ENCODE measurements around the gene APOA4. TPM values are rescaled to one million over a fixed set of nuclear protein-coding genes. Genes with fewer than 3 reads are reported as not detected.
"Not testable (repeated sequence)": the region's sequence is repeated elsewhere in the genome, so short reads cannot be mapped to it uniquely, and the experiment has no call there.

The APOA4 gene
- total RNA-seq, 1 experiment from 2014 or later, result 3.3 TPM

DNA sequence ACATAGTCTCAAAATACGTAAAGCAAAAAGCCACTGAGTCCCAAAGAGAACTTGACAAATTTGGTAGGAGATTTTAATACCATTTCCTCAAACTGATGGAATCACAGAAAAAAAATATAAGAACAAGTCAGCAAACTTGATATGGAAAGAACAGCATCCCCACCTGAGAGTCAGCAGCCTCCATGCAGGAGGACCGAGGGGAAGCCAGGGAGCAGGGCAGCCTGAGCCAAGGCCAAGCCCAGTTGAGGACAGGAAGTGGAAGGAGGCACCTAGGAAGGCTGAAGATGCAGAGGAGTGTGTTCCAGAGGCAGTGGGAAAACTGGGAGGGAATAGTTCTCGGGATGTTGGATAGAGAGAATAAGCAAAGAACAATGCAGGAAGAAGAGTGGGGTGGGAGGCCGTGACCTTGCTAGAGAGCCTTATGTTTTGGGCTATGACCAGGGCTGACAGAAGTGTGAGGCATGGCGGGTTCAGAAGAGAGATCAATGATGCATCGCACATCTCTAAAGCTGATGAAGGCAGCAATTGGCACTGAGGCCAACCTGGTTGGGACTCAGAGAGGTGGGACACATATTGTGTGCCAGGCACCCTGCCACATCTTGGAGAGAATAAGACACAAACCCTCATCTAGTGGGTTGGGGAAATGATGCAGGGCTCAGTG is 15.4 kb downstream of the APOA4 start:
- peaks cover 62% of the 10 kb centered on the region for H3K4me1 ChIP-seq
- H3K9me3 Mint-ChIP-seq (ENCODE audit: unreplicated experiment), result peaks cover 12% of the 10 kb centered on the region
- POLR2A ChIA-PET, result interaction anchor here (0.6 to 1.5 kb wide), 8 partner anchors 19 to 366 kb away, joined by 3 to 11 read pairs (median 4); partner anchors contain the start of genes APOA1, APOC3 and ZPR1
- DNase-seq, result no peak
- no peak overlapping the region for H3K4me3 ChIP-seq (ENCODE audit: low read depth, low read length)
- H3K36me3 ChIP-seq (ENCODE audit: control insufficient read depth, insufficient read depth, low read length), result no peaks in the 10 kb centered on the region
- peak overlapping the region; percentile 98 for H3K27ac Mint-ChIP-seq (ENCODE audit: unreplicated experiment)
- H3K4me3 Mint-ChIP-seq (ENCODE audit: unreplicated experiment), result peak overlapping the region; percentile 67
- peaks cover 23% of the 10 kb centered on the region for H3K36me3 Mint-ChIP-seq (ENCODE audit: insufficient read depth, unreplicated experiment)
- TF ChIP-seq, protein P1, sequence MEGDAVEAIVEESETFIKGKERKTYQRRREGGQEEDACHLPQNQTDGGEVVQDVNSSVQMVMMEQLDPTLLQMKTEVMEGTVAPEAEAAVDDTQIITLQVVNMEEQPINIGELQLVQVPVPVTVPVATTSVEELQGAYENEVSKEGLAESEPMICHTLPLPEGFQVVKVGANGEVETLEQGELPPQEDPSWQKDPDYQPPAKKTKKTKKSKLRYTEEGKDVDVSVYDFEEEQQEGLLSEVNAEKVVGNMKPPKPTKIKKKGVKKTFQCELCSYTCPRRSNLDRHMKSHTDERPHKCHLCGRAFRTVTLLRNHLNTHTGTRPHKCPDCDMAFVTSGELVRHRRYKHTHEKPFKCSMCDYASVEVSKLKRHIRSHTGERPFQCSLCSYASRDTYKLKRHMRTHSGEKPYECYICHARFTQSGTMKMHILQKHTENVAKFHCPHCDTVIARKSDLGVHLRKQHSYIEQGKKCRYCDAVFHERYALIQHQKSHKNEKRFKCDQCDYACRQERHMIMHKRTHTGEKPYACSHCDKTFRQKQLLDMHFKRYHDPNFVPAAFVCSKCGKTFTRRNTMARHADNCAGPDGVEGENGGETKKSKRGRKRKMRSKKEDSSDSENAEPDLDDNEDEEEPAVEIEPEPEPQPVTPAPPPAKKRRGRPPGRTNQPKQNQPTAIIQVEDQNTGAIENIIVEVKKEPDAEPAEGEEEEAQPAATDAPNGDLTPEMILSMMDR (IDR thresholded peaks at IDR 0.05; ENCODE audit: insufficient read depth in 1 of 2, low read depth in 1 of 2, low read length in 1 of 2, severe bottlenecking in 1 of 2, unreplicated experiment in 1 of 2), result no peak
- no peaks in the 10 kb centered on the region; the same call in 1 of the 2 replicates for H3K9me3 ChIP-seq
- H3K27me3 ChIP-seq (replicated peaks; ENCODE audit: control insufficient read depth, insufficient read depth, low read length), result no peaks in the 10 kb centered on the region
- CTCF ChIA-PET, result interaction anchor here (0.5 to 1.8 kb wide), 10 partner anchors 14 to 117 kb away, joined by 3 to 29 read pairs (median 6); partner anchors contain the start of genes APOA1, APOA5, APOC3 and ZPR1
- no peaks in the 10 kb centered on the region for H3K27me3 Mint-ChIP-seq (ENCODE audit: insufficient read depth, unreplicated experiment)
- no TSS peak for BruUV-seq (replicated peaks)
- intact Hi-C loops (cut with micrococcal nuclease; ENCODE audit: unreplicated experiment), result loop anchor here (1.0 to 2.0 kb wide), 5 partner anchors 15 to 265 kb away; partner anchors contain the start of genes APOA1 and APOC3
- peaks cover 60% of the 10 kb centered on the region for H3K4me1 Mint-ChIP-seq (ENCODE audit: low read depth, unreplicated experiment)

DNA sequence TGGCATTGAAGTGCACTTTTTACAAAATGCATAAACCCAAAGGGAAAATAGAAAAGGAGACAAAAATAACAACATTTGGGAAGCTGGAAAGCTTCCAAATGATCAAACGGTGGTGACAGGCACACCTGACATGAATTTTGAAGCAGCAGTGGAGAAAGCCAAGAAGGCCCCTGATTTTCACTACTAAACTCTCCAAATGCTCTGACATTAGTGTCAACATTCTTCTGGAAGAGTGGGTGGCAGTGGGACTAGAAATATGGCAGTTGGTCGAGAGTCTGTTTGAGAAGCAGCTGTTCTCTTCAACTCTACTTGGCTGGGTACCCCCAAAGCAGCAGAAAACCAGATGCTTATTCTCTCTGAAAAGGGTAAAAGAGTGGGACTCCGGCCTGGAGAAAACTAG is 19.1 kb downstream of the APOA4 start:
- CTCF ChIA-PET, result no interaction called here
- Histone ChIP-seq H3K4me3 (ENCODE audit: low read depth, low read length) (no peak overlapping the region), H3K4me1 (peaks cover 36% of the 10 kb centered on the region), H3K27me3 (replicated peaks; ENCODE audit: control insufficient read depth, insufficient read depth, low read length) (no peaks in the 10 kb centered on the region), H3K9me3 (no peaks in the 10 kb centered on the region), H3K36me3 (ENCODE audit: control insufficient read depth, insufficient read depth, low read length) (no peaks in the 10 kb centered on the region)
- intact Hi-C loops (cut with micrococcal nuclease; ENCODE audit: unreplicated experiment), result no loop called here
- TF ChIP-seq, protein P1 (IDR thresholded peaks at IDR 0.05; ENCODE audit: insufficient read depth in 1 of 2, low read depth in 1 of 2, low read length in 1 of 2, severe bottlenecking in 1 of 2, unreplicated experiment in 1 of 2), result no peak
- Mint-ChIP-seq H3K36me3 (ENCODE audit: insufficient read depth, unreplicated experiment) (peaks cover 21% of the 10 kb centered on the region), H3K27me3 (ENCODE audit: insufficient read depth, unreplicated experiment) (no peaks in the 10 kb centered on the region), H3K4me1 (ENCODE audit: low read depth, unreplicated experiment) (peaks cover 38% of the 10 kb centered on the region), H3K4me3 (ENCODE audit: unreplicated experiment) (no peak overlapping the region), H3K27ac (ENCODE audit: unreplicated experiment) (no peak overlapping the region), H3K9me3 (ENCODE audit: unreplicated experiment) (no peaks in the 10 kb centered on the region)
- POLR2A ChIA-PET, result no interaction called here
- DNase-seq, result no peak
- BruUV-seq (replicated peaks), result no TSS peak

DNA sequence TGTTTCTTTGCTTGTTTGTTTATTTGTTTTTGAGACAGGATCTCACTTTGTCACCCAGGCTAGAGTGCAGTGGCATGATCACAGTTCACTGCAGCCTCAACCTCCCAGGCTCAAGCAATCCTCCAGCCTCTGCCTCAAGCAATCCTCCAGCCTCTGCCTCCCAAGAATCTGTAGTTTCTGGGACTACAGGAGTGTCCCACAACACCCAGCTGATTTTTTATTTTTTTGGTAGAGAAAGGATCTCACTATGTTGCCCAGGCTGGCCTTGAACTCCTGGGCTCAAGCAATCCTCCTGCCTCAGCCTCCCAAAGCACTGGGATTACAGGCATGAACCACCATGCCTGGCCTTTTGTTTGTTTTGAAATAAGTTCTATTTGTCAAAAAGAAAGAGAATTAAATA is 21.4 kb downstream of the APOA4 start:
- H3K27ac Mint-ChIP-seq (ENCODE audit: unreplicated experiment); POLR2A ChIA-PET; H3K4me3 ChIP-seq (ENCODE audit: low read depth, low read length); H3K36me3 Mint-ChIP-seq (ENCODE audit: insufficient read depth, unreplicated experiment); DNase-seq; intact Hi-C loops (cut with micrococcal nuclease; ENCODE audit: unreplicated experiment); H3K9me3 Mint-ChIP-seq (ENCODE audit: unreplicated experiment); H3K9me3 ChIP-seq; H3K27me3 ChIP-seq (replicated peaks; ENCODE audit: control insufficient read depth, insufficient read depth, low read length); H3K36me3 ChIP-seq (ENCODE audit: control insufficient read depth, insufficient read depth, low read length); H3K4me3 Mint-ChIP-seq (ENCODE audit: unreplicated experiment); BruUV-seq (replicated peaks); H3K27me3 Mint-ChIP-seq (ENCODE audit: insufficient read depth, unreplicated experiment): not testable (repeated sequence)
- H3K4me1 ChIP-seq, result peaks cover 23% of the 10 kb centered on the region
- CTCF ChIA-PET, result interaction anchor here (1.7 kb wide), 1 partner anchor 28 kb away, joined by 4 read pairs; the partner anchor contains the start of gene APOC3
- peaks cover 15% of the 10 kb centered on the region for H3K4me1 Mint-ChIP-seq (ENCODE audit: low read depth, unreplicated experiment)

All from Caco-2 (cell line).